IMR-90 (cell line): ENCODE results near the gene FAIM. TPM values are rescaled to one million over a fixed set of nuclear protein-coding genes. Genes with fewer than 3 reads are reported as not detected.

ENCODE experiments used
- ATAC-seq: fragments of 200-7000 bp; cut with Tn5 transposase; 2 replicates; pipeline ENCODE4 v1.9.1; 2020; ENCODE audit warnings: low read depth, mild to moderate bottlenecking, moderate library complexity
- BruUV-seq: library from RNA; stranded (reverse); fragments of 400-500 nt; replicated peaks from 2 replicates; lab custom pipeline; 2021; lab: Mats Ljungman, UMichigan
- CTCF ChIA-PET: fragments of 300-600 bp; formaldehyde crosslinking; extraction: SDS; loops from one replicate; lab custom pipeline; 2021; ENCODE audit warnings: antibody characterized with exemption; lab: Yijun Ruan, JAX
- POLR2A ChIA-PET: fragments of 300-600 bp; sonication (Branson Sonifier 250); formaldehyde crosslinking; loops from one replicate; lab custom pipeline; 2022; ENCODE audit warnings: antibody characterized with exemption; ENCODE audit not compliant: unreplicated experiment; lab: Charles Lee
- DNase-seq: peaks from one replicate; pipeline ENCODE4 v3.0.0; 2013
- H2AFZ ChIP-seq: replicated peaks from 2 replicates; pipeline ENCODE3; 2013; ENCODE audit warnings: low read length, mild to moderate bottlenecking; ENCODE audit not compliant: poor library complexity
- H2AK5ac ChIP-seq: 2 replicates; pipeline ENCODE4 v1.6.1; 2013; ENCODE audit warnings: low read depth, low read length, inconsistent platforms
- H2AK9ac ChIP-seq: replicated peaks from 2 replicates; pipeline ENCODE3; 2013; ENCODE audit warnings: mild to moderate bottlenecking, low read depth, low read length, moderate library complexity; ENCODE audit not compliant: poor library complexity
- H2BK120ac ChIP-seq: 2 replicates; pipeline ENCODE4 v1.6.1; 2013; ENCODE audit warnings: low read depth, low read length, inconsistent platforms
- H2BK15ac ChIP-seq: 3 replicates; pipeline ENCODE4 v1.6.1; 2013; ENCODE audit warnings: low read depth, low read length, inconsistent platforms
- H2BK20ac ChIP-seq: 2 replicates; pipeline ENCODE4 v1.6.1; 2013; ENCODE audit warnings: low read depth, mild to moderate bottlenecking, inconsistent platforms, low read length, moderate library complexity
- H2BK5ac ChIP-seq: 2 replicates; pipeline ENCODE4 v1.6.1; 2013; ENCODE audit warnings: mild to moderate bottlenecking, low read depth, low read length, inconsistent platforms; ENCODE audit not compliant: poor library complexity, severe bottlenecking
- H3K14ac ChIP-seq: replicated peaks from 2 replicates; pipeline ENCODE4 v1.6.1; 2013; ENCODE audit warnings: low read depth, low read length, inconsistent platforms
- H3K18ac ChIP-seq: 2 replicates; pipeline ENCODE4 v1.6.1; 2013; ENCODE audit warnings: low read depth, low read length, control low read depth
- H3K23ac ChIP-seq: 2 replicates; pipeline ENCODE4 v1.6.1; 2013; ENCODE audit warnings: low read depth, low read length, inconsistent platforms
- H3K27ac ChIP-seq: 2 replicates; pipeline ENCODE4 v1.5.1; 2013; ENCODE audit warnings: mild to moderate bottlenecking, control low read depth, low read length; ENCODE audit not compliant: insufficient read depth
- H3K27me3 ChIP-seq: 2 replicates; pipeline ENCODE4 v1.6.1; 2013; ENCODE audit warnings: low read length; ENCODE audit not compliant: control insufficient read depth, insufficient read depth
- H3K36me3 ChIP-seq: 2 replicates; pipeline ENCODE4 v1.6.1; 2013; ENCODE audit warnings: low read length, mixed read lengths; ENCODE audit not compliant: control insufficient read depth, insufficient read depth
- H3K4ac ChIP-seq: 2 replicates; pipeline ENCODE4 v1.6.1; 2013; ENCODE audit warnings: low read depth, low read length, inconsistent platforms
- H3K4me1 ChIP-seq: 2 replicates; pipeline ENCODE4 v1.6.1; 2013; ENCODE audit warnings: low read length, mixed read lengths; ENCODE audit not compliant: control insufficient read depth, insufficient read depth
- H3K4me2 ChIP-seq: 2 replicates; pipeline ENCODE4 v1.6.1; 2013; ENCODE audit warnings: low read depth, mild to moderate bottlenecking, control low read depth, low read length, moderate library complexity
- H3K4me3 ChIP-seq: 2 replicates; pipeline ENCODE4 v1.5.1; 2013; ENCODE audit warnings: low read depth, mild to moderate bottlenecking, control low read depth, low read length, moderate library complexity; ENCODE audit not compliant: insufficient read depth
- H3K56ac ChIP-seq: 2 replicates; pipeline ENCODE4 v1.6.1; 2013; ENCODE audit warnings: low read length, inconsistent platforms; ENCODE audit not compliant: insufficient read depth; ENCODE audit errors: extremely low read depth
- H3K79me1 ChIP-seq, 2 experiments: 2 replicates each; pipeline ENCODE4 v1.6.1; 2013; ENCODE audit warnings: low read length in 2 of 2, inconsistent platforms in 1 of 2, low read depth in 1 of 2
- H3K9ac ChIP-seq: 2 replicates; pipeline ENCODE4 v1.6.1; 2013; ENCODE audit warnings: low read depth, low read length, control low read depth
- H3K9me1 ChIP-seq: 2 replicates; pipeline ENCODE4 v1.6.1; 2013; ENCODE audit warnings: low read length, inconsistent platforms; ENCODE audit not compliant: insufficient read depth
- H3K9me3 ChIP-seq: 2 replicates; pipeline ENCODE4 v1.6.1; 2013; ENCODE audit warnings: low read length; ENCODE audit not compliant: control insufficient read depth, insufficient read depth
- H4K20me1 ChIP-seq: 2 replicates; pipeline ENCODE4 v1.6.1; 2013; ENCODE audit warnings: low read length, inconsistent platforms; ENCODE audit not compliant: insufficient read depth
- H4K5ac ChIP-seq: 2 replicates; pipeline ENCODE4 v1.6.1; 2013; ENCODE audit warnings: mild to moderate bottlenecking, low read depth, low read length, control low read depth
- H4K8ac ChIP-seq, 2 experiments: 2 replicates each; pipeline ENCODE4 v1.6.1; 2013; ENCODE audit warnings: low read depth in 2 of 2, low read length in 2 of 2, control low read depth in 1 of 2, inconsistent platforms in 1 of 2
- H4K91ac ChIP-seq: 2 replicates; pipeline ENCODE4 v1.6.1; 2013; ENCODE audit warnings: low read depth, low read length, inconsistent platforms; ENCODE audit not compliant: insufficient read depth
- BHLHE40 ChIP-seq: fragments of 150-350 bp; IDR thresholded peaks from 2 replicates; pipeline ENCODE4 v1.6.1; 2016; ENCODE audit warnings: mild to moderate bottlenecking, low read depth, low read length
- CEBPB ChIP-seq: IDR thresholded peaks from 2 replicates; pipeline ENCODE4 v1.6.1; 2012; ENCODE audit warnings: low read depth, low read length, improper control_type of control experiment
- CHD1 ChIP-seq: IDR thresholded peaks from 2 replicates; pipeline ENCODE4 v1.6.1; 2012; ENCODE audit warnings: low read depth, low read length, improper control_type of control experiment
- CTCF ChIP-seq: conservative IDR thresholded peaks from 2 replicates; pipeline ENCODE4 v1.5.1; 2012; ENCODE audit warnings: mild to moderate bottlenecking, low read depth, low read length, improper control_type of control experiment
- ELK1 ChIP-seq: fragments of 150-350 bp; IDR thresholded peaks from 2 replicates; pipeline ENCODE4 v1.6.1; 2016; ENCODE audit warnings: low read depth, mild to moderate bottlenecking, low read length, moderate library complexity, borderline replicate concordance
- FOS ChIP-seq: fragments of 150-350 bp; IDR thresholded peaks from 2 replicates; pipeline ENCODE4 v1.6.1; 2016; ENCODE audit warnings: low read depth, low read length
- MAFK ChIP-seq: IDR thresholded peaks from 2 replicates; pipeline ENCODE4 v1.6.1; 2012; ENCODE audit warnings: low read depth, low read length, improper control_type of control experiment
- MAZ ChIP-seq: IDR thresholded peaks from 2 replicates; pipeline ENCODE4 v1.6.1; 2012; ENCODE audit warnings: low read depth, mild to moderate bottlenecking, low read length, improper control_type of control experiment, moderate library complexity, borderline replicate concordance
- MXI1 ChIP-seq: IDR thresholded peaks from 2 replicates; pipeline ENCODE4 v1.6.1; 2012; ENCODE audit warnings: low read depth, mild to moderate bottlenecking, low read length, moderate library complexity, borderline replicate concordance
- NFE2L2 ChIP-seq: fragments of 150-350 bp; IDR thresholded peaks from 2 replicates; pipeline ENCODE4 v1.6.1; 2016; ENCODE audit warnings: low read depth, mild to moderate bottlenecking, low read length
- POLR2A ChIP-seq: IDR thresholded peaks from 2 replicates; pipeline ENCODE4 v1.6.1; 2012; ENCODE audit warnings: mild to moderate bottlenecking, low read depth, low read length
- RAD21 ChIP-seq: IDR thresholded peaks from 2 replicates; pipeline ENCODE4 v1.6.1; 2012; ENCODE audit warnings: low read length, improper control_type of control experiment
- RCOR1 ChIP-seq: IDR thresholded peaks from 2 replicates; pipeline ENCODE4 v1.6.1; 2012; ENCODE audit warnings: mild to moderate bottlenecking, low read length, improper control_type of control experiment; ENCODE audit not compliant: insufficient replicate concordance
- RFX5 ChIP-seq: IDR thresholded peaks from 2 replicates; pipeline ENCODE4 v1.8.0; 2012; ENCODE audit warnings: low read depth, mild to moderate bottlenecking, low read length, moderate library complexity
- SMC3 ChIP-seq: fragments of 150-350 bp; IDR thresholded peaks from 2 replicates; pipeline ENCODE4 v1.6.1; 2016; ENCODE audit warnings: low read depth, mild to moderate bottlenecking, antibody characterized with exemption, low read length, moderate library complexity
- USF2 ChIP-seq: fragments of 150-350 bp; IDR thresholded peaks from 2 replicates; pipeline ENCODE4 v1.6.1; 2017; ENCODE audit warnings: mild to moderate bottlenecking, antibody characterized with exemption, low read length, low read depth
- WGBS, 2 experiments: methylation state at CpG; one replicate each; pipeline versions ENCODE4 v1.1.5 to v1.1.7; 2013; ENCODE audit warnings: missing lambda C conversion rate in 2 of 2; ENCODE audit not compliant: insufficient read length in 1 of 2; ENCODE audit errors: extremely low coverage in 2 of 2; 5-methylcytosine and 5-hydroxymethylcytosine counted together
- dilution Hi-C: fragments of 300-500 bp; cut with HindIII; formaldehyde crosslinking; loops from one replicate; pipeline ENCODE4 v1.14.3; 2018; ENCODE audit warnings: low sequenced_read_pairs; ENCODE audit not compliant: unreplicated experiment
- in situ Hi-C: fragments of 300-500 bp; cut with MboI; formaldehyde crosslinking; loops from 3 replicates; pipeline ENCODE4 v1.14.3; 2019; ENCODE audit warnings: low sequenced_read_pairs, inconsistent platforms, mixed read lengths
- intact Hi-C: fragments of 100-400 bp; cut with micrococcal nuclease; formaldehyde crosslinking; loops from 2 replicates; pipeline ENCODE4 v1.10.0; 2022
- polyA plus RNA-seq, 3 experiments: library from polyadenylated mRNA; depleted of rRNA; stranded (reverse); fragments of >200 nt; gene quantifications; 2 replicates each; pipeline ENCODE4 v1.2.3, GENCODE V29; 2012; ENCODE audit warnings: low replicate concordance in 1 of 3
- total RNA-seq: library from RNA; depleted of rRNA; stranded (reverse); fragments of >200 nt; gene quantifications from 2 replicates; pipeline ENCODE4 v1.2.3, GENCODE V29; 2012

The FAIM gene
- total and polyA plus RNA-seq, 2 of the 4 experiments (the other 2 are of a cell fraction): 2.5 to 3.4 TPM

- Histone ChIP-seq H3K9ac (no peak overlapping the region), H3K36me3 (no peaks in the 10 kb centered on the region), H4K20me1 (no peaks in the 10 kb centered on the region), H2BK5ac (no peak overlapping the region), H3K4me2 (no peak overlapping the region), H2AFZ (no peak overlapping the region), H4K5ac (no peak overlapping the region), H3K27me3 (no peaks in the 10 kb centered on the region), H3K4me3 (no peak overlapping the region), H3K4ac (no peak overlapping the region), H3K23ac (no peak overlapping the region), H3K27ac (no peak overlapping the region), H3K9me1 (no peaks in the 10 kb centered on the region), H3K79me1 (peaks cover under 1 to 9% of the 10 kb centered on the region in 2 experiments; a peak in 3 of 4 replicates), H3K56ac (no peak overlapping the region), H3K4me1 (no peaks in the 10 kb centered on the region), H3K9me3 (no peaks in the 10 kb centered on the region), H2BK120ac (no peak overlapping the region), H2AK5ac (no peak overlapping the region), H4K8ac (no peak overlapping the region), H3K14ac (no peak overlapping the region), H2AK9ac (no peak overlapping the region), H3K18ac (no peak overlapping the region), H2BK20ac (no peak overlapping the region), H2BK15ac (no peak overlapping the region), H4K91ac (no peak overlapping the region)
- no CpG with 5 or more reads among the region's 5 CpGs for WGBS, 2 experiments
- in situ Hi-C loops (loop anchor here (25.0 kb wide), 1 partner anchor 749 kb away; the partner anchor contains the start of gene MRPS22), intact Hi-C loops (no loop called here), dilution Hi-C loops (no loop called here)
- DNase-seq: no peak
- ChIA-PET POLR2A (no interaction called here), CTCF (interaction anchor here (1.8 kb wide), 1 partner anchor 327 kb away, joined by 5 read pairs; no protein-coding TSS in a partner anchor)
- no TSS peak for BruUV-seq
- TF ChIP-seq NFE2L2: no peak
- TF ChIP-seq MAFK: no peak
- no peak for TF ChIP-seq CHD1
- TF ChIP-seq CTCF: no peak
- no peak for TF ChIP-seq CEBPB
- TF ChIP-seq MAZ: no peak
- no peak for TF ChIP-seq RCOR1
- TF ChIP-seq USF2: no peak
- no peak for TF ChIP-seq RAD21
- TF ChIP-seq BHLHE40: no peak
- no peak for TF ChIP-seq RFX5
- TF ChIP-seq ELK1: no peak
- TF ChIP-seq POLR2A: no peak
- TF ChIP-seq SMC3: no peak
- TF ChIP-seq MXI1: no peak
- no peak for TF ChIP-seq FOS
- ATAC-seq: no peak
These were observed 20.1 kb upstream of the FAIM start for GRCh38 chr3:138588445-138588844.
